ENCODE results near the gene TMEM109. TPM values are rescaled to one million over a fixed set of nuclear protein-coding genes. Genes with fewer than 3 reads are reported as not detected.
A peak's percentile ranks its signal among the peaks of the same experiment; 100 is the strongest.

Gene TMEM109
- total RNA-seq, 1 donor from 2014 or later, result 46.7 TPM

DNA sequence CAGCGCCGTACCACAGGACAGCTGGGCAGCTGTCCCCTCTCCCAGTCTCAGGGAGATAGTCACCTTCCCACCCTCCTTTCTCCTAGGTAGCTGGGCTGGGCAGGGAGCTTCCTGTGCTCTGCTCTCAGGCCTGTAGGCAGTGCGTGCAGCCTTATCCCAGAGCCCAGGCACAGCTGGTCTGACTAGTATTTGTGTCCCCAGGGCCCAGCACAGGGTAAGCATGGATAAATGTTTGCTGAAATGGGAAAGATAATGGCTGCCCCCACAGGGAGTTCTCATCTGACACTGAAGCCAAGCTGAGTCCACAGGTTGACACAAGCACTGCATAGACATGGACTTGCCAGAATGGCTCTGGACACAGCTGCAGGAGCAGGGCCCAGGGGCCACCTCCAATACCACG lies 28.3 kb downstream of the TMEM109 start:
- DNase-seq, result no peak

- DNase-seq, result no peak
Observed at GRCh38 chr11:60942970-60943565, 29.1 kb downstream of the TMEM109 start.

- DNase-seq, result no peak
Observed at GRCh38 chr11:60944490-60945294, 30.7 kb downstream of the TMEM109 start.

DNA sequence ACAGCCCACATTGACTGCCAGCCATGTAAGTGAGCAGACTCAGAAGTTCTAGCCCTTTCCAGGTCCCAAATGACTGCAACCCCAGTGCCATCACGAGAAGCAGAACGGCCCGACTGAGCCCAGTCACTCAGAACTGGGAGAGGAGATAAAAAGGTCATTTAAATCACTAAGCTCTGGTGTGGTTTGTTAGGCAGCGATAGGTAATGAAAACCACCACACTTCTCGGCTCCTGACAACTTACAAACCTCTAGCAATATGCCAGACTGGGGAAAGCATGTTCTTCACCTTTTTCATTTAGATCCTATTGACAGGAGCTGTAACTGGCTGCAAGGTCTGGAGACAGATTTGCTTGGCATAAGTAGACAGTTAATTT lies 31.3 kb downstream of the TMEM109 start:
- DNase-seq, result no peak

DNA sequence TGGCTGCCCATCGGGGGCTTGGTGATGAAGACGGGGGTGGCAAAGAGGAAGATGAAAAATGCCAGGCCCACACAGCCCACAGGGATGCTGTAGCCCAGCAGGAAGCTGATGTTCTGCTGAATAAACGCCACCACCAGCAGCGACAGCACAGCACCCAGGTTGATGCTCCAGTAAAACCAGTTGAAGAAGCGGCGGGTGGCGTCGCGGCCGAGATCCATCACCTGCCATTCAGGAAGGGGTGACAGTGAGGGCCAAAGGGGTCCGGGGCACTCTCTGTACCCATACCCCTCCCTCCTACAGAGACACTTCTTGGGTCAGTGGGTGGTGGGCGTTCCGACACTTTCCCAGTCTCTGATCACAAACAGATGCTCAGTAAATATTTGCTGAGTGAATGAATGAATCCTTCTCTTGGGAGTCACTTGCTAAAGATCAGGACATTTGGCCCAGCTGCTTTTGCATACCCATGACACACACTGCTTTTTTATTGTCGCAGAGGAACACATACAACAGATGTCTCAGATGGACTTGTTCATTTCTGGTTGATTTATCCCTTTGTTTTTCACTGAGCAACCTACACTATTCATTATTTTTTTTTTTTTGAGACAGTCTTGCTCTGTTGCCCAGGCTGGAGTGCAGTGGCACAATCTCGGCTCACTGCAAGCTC lies 32.8 kb downstream of the TMEM109 start:
- DNase-seq, result peak; percentile 80

DNA sequence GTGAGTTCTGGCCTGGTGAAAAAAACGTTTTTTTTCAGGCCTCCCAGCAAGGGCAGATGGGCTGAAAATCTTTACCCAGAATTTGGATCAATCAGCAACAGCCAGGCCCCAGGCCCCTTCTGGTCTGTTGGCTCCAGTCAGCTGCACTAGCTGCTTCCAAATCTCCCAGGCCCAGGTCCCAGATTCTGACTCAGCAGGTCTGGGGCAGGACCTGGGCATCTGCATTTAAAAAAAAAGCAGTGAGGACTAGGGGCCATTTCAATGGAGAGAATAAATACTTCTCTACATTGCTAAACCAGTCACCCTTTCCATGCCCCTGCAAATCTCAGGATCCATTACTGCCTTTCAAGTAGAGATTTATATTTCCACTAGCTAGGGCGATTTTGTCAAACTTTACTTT lies 33.7 kb downstream of the TMEM109 start:
- no peak for DNase-seq

- peak; percentile 14 for DNase-seq
Observed at GRCh38 chr11:60948250-60948649, 34.3 kb downstream of the TMEM109 start.

GRCh38 chr11:60950024-60950423 lies 36.1 kb downstream of the TMEM109 start:
- DNase-seq, result no peak

GRCh38 chr11:60950933-60951605 lies 37.1 kb downstream of the TMEM109 start:
- DNase-seq, result no peak

- DNase-seq, result no peak
Observed at GRCh38 chr11:60951606-60951903, 37.6 kb downstream of the TMEM109 start.

- peak; percentile 33 for DNase-seq
Observed at GRCh38 chr11:60951904-60952741, 38.2 kb downstream of the TMEM109 start, which contains the start of gene SLC15A3. Gene SLC15A3 (minus strand): TSS chr11:60952176. CDS start chr11:60951551, 625 bp downstream.

DNA sequence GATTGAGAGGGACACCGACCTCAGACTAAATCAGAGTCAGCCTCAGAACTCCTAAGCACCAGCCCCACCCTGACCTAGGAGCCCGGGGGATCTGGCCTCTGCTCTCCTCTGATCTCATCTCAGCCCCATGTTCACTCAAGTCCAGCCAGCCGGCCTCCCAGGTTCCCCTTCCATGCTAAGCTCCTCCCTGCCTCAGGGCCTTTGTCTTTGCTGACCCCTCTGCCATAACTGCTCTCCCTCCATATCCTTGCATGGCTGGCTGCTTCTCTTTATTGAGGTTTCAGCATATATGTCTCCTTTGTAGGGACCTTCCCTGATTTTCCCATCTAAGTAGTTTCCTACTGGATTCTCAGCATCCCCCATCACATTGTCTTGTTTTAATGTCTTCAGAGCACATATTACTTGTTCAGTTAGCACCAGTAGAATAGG lies 38.8 kb downstream of the TMEM109 start:
- DNase-seq, result no peak

DNA sequence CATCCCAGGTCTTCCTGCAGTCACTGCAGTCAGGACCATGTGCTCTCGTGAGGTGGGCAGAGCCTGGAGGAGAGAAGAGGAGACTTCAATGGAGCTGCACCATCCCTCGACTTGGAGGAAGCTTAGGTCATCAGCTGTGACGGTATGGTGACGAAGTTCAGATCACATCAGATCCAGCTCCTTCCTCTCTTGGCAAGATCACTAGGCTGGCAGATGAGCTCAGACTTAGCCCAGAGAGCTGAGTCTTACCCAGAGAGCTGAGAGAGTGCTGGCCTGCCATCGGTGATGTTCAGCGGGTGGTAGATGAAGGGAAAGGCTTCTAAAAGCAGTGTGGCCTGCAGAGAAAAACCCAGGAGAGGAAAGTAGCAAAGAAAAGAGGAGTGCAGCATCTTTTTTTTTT lies 39.8 kb downstream of the TMEM109 start:
- no peak for DNase-seq

DNA sequence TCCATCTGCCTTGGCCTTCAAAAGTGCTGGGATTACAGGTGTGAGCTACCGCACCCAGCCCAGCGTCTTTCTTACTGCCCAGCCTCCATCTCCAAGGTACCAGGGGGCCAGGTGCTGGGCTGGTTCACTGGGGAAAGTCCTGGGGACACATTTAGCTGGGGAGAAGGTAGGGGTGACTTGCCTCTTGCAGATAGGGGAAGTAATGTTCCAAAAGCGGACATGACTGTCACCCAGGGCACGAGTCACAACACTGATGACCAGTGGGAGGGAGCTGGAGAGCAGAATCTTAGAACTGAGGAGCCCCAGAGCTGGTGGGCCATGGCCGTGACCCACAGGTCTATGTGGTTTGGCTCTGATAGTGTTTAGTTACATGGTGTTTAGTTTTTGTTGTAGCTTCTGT lies 40.5 kb downstream of the TMEM109 start:
- DNase-seq, result no peak

GRCh38 chr11:60955571-60955970 lies 41.6 kb downstream of the TMEM109 start:
- no peak for DNase-seq

GRCh38 chr11:60957188-60957587 lies 43.2 kb downstream of the TMEM109 start:
- no peak for DNase-seq

- peak; percentile 78 for DNase-seq
Observed at GRCh38 chr11:60959431-60959830, 45.5 kb downstream of the TMEM109 start.

DNA sequence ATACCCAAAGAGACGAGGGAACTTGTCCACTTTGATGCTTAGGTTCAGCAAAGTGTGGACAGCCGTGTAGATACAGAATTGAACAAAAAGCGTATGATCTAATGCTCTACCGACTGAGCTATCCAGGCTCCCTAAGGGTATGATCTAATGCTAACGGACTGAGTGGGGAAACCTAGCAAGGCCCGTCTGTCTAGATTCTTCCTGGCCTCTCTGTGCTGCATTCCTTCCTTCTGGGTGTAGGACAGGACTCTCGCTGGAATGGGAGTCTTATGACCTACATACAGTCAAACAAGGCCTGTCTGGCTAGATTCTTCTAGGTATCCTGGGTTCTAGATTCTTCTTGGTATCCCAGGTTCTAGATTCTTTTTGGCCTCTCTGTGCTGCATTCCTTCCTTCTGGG lies 46.4 kb downstream of the TMEM109 start:
- no peak for DNase-seq

GRCh38 chr11:60964801-60965200 lies 50.8 kb downstream of the TMEM109 start:
- DNase-seq, result no peak

- no peak for DNase-seq
Observed at GRCh38 chr11:60966890-60967289, 52.9 kb downstream of the TMEM109 start.

DNA sequence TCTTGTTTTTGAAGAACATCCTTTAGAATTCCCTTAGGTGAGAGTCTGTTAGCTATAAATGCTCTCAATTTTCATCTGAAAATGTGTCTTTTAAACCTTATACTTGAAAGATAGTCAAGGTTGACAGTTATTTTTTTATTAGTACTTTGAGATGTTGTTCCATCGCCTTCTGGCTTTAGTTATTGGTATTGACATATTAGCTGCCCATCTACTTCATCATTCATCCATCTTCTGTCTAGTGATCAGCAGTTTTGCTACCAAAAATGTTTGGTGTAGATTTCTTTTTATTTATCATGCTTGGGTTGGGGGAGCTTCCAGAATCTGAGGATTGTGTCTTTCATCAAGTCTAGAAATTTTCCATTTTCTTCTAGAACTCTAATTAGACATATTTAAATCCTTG lies 54.3 kb downstream of the TMEM109 start:
- no peak for DNase-seq

DNA sequence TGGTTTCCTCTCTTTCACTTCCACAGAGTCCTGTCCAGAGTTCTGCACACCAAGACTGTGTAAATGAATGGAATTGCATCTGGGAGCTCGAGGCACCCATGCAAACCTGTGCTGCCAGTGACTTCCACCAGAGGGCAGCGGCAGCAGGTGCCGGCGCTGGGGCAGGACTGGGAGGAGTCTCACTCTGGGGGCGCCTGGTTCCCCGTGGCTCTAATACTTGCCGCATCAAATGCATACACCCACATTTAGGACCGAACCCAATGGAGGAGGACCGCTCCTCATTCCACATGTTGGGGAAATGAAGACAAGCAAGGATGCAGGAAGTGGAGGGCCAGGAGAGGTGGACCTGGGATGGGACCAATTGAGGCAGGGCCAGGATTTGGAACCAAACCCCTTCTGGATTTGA lies 56.4 kb downstream of the TMEM109 start:
- DNase-seq, result no peak
